Left lung (tissue), 10 donors: Measurements from ENCODE around the gene ASCL5. TPM values are rescaled to one million over a fixed set of nuclear protein-coding genes. Genes with fewer than 3 reads are reported as not detected.

ENCODE experiments used
- ATAC-seq: fragments of 200-7000 bp; cut with Tn5 transposase; one replicate; pipeline ENCODE4 v1.9.1; 2020; ENCODE audit warnings: moderate library complexity
- DNase-seq, 4 donors: peaks; one replicate each; pipeline ENCODE4 v3.0.0-alpha.2; 2013 to 2020
- H3K27ac ChIP-seq, 2 donors: fragments of 200-600 bp; sonication (generic) in 1 of 2; one replicate each; pipeline versions ENCODE4 v1.5.0 to v1.8.0; 2020 to 2021
- H3K27me3 ChIP-seq, 2 donors: fragments of 200-600 bp; sonication (generic) in 1 of 2; one replicate each; pipeline versions ENCODE4 v1.5.0 to v1.8.0; 2020 to 2021
- H3K36me3 ChIP-seq, 2 donors: fragments of 200-600 bp; sonication (generic) in 1 of 2; one replicate each; pipeline versions ENCODE4 v1.5.0 to v1.8.0; 2020 to 2021
- H3K4me1 ChIP-seq, 2 donors: fragments of 200-600 bp; one replicate each; pipeline ENCODE4 v1.8.0; 2021
- H3K4me3 ChIP-seq, 2 donors: fragments of 200-600 bp; sonication (generic) in 1 of 2; one replicate each; pipeline versions ENCODE4 v1.5.0 to v1.8.0; 2020 to 2021; ENCODE audit warnings: mild to moderate bottlenecking in 1 of 2
- H3K9me3 ChIP-seq, 2 donors: fragments of 200-600 bp; sonication (generic) in 1 of 2; one replicate each; pipeline versions ENCODE4 v1.5.0 to v1.8.0; 2020 to 2021
- CTCF ChIP-seq, 2 donors: fragments of 200-600 bp; sonication (generic) in 1 of 2; IDR thresholded peaks; one replicate each; pipeline versions ENCODE4 v1.5.0 to v1.8.0; 2021; ENCODE audit warnings: antibody characterized with exemption in 2 of 2
- intact Hi-C, 2 donors: fragments of 100-400 bp; cut with DNase I; formaldehyde crosslinking; loops; one replicate each; pipeline versions ENCODE4 v1.11.2 to v1.14.2; 2022
- polyA plus RNA-seq, 6 donors: library from polyadenylated mRNA; unstranded; fragments of 120-200 nt; gene quantifications; one replicate each; pipeline ENCODE4 v1.2.1, GENCODE V29; 2013; ENCODE audit not compliant: insufficient read length in 6 of 6
- total RNA-seq, 2 donors: library from RNA; stranded (reverse); fragmentation: NEBNext Ultra II Directional; extraction: Animal tissue kit (Norgen Biotek cat#: 25700); gene quantifications; one replicate each; pipeline ENCODE4 v1.2.1, GENCODE V29; 2021
- donor health status: DM: no; HTN: yes; CAD: no.
- donor health status: DM: no; HTN: no; CAD: no.

The ASCL5 gene
- total and polyA plus RNA-seq, 8 donors, result 0.21 to 1.0 (median 0.58) TPM

- intact Hi-C loops, result loop anchor here in 1 of 2 donors (5.0 kb wide), 1 partner anchor 144 kb away; no protein-coding TSS in a partner anchor
- peaks cover 0 to 14% of the 10 kb centered on the region in 2 donors for H3K4me1 ChIP-seq
Observed at GRCh38 chr1:201116091-201116490, 10.9 kb downstream of the ASCL5 start.

GRCh38 chr1:201115390-201115937 is 11.5 kb downstream of the ASCL5 start:
- H3K27ac ChIP-seq, result no peak overlapping the region
- ATAC-seq (no peak), DNase-seq (no peak)
- intact Hi-C loops, result loop anchor here in 1 of 2 donors (5.0 kb wide), 1 partner anchor 143 kb away; no protein-coding TSS in a partner anchor
- H3K27me3 ChIP-seq, result peaks cover 7 to 53% of the 10 kb centered on the region in 2 donors
- TF ChIP-seq CTCF (IDR thresholded peaks at IDR 0.05), result no peak
- no peaks in the 10 kb centered on the region for H3K36me3 ChIP-seq
- H3K4me1 ChIP-seq, result peaks cover 0 to 14% of the 10 kb centered on the region in 2 donors
- peak overlapping the region in 1 of 2 donors; percentile 66 for H3K4me3 ChIP-seq
- no peaks in the 10 kb centered on the region for H3K9me3 ChIP-seq

More at GRCh38 chr1:201116091-201116490, 10.9 kb downstream of the ASCL5 start:
- DNase-seq (no peak), ATAC-seq (no peak)
- H3K4me3 ChIP-seq, result no peak overlapping the region
- no peaks in the 10 kb centered on the region for H3K9me3 ChIP-seq
- H3K36me3 ChIP-seq, result no peaks in the 10 kb centered on the region
- H3K27me3 ChIP-seq, result peaks cover 7 to 57% of the 10 kb centered on the region in 2 donors
- H3K27ac ChIP-seq, result no peak overlapping the region
- TF ChIP-seq CTCF (IDR thresholded peaks at IDR 0.05), result no peak

- H3K9me3 ChIP-seq, result no peaks in the 10 kb centered on the region
- intact Hi-C loops, result loop anchor here in 1 of 2 donors (5.0 kb wide), 1 partner anchor 142 kb away; no protein-coding TSS in a partner anchor
- no peak overlapping the region for H3K27ac ChIP-seq
Observed at GRCh38 chr1:201114245-201115131, 12.5 kb downstream of the ASCL5 start.

GRCh38 chr1:201113451-201114244 is 13.3 kb downstream of the ASCL5 start:
- DNase-seq, result no peak
- Histone ChIP-seq H3K4me1 (peaks cover 0 to 14% of the 10 kb centered on the region in 2 donors), H3K4me3 (peak overlapping the region; percentile 49 to 66), H3K9me3 (no peaks in the 10 kb centered on the region), H3K27ac (no peak overlapping the region), H3K27me3 (peaks cover 7 to 43% of the 10 kb centered on the region in 2 donors), H3K36me3 (no peaks in the 10 kb centered on the region)
- ATAC-seq, result no peak
- intact Hi-C loops, result no loop called here
- no peak for TF ChIP-seq CTCF (IDR thresholded peaks at IDR 0.05)

More at GRCh38 chr1:201114245-201115131, 12.5 kb downstream of the ASCL5 start:
- peak; percentile 97 for ATAC-seq
- peak; percentile 57 to 82 for TF ChIP-seq CTCF (IDR thresholded peaks at IDR 0.05)
- Histone ChIP-seq H3K4me1 (peaks cover 0 to 14% of the 10 kb centered on the region in 2 donors), H3K27me3 (peaks cover 7 to 51% of the 10 kb centered on the region in 2 donors), H3K4me3 (peak overlapping the region; percentile 49 to 66), H3K36me3 (no peaks in the 10 kb centered on the region)
- DNase-seq, result peak; percentile 84 to 91 (median 90)
